Right lobe of liver (tissue), 6 donors: Measurements from ENCODE around the gene RPL3. TPM values are rescaled to one million over a fixed set of nuclear protein-coding genes. Genes with fewer than 3 reads are reported as not detected.

ENCODE experiments used
- ATAC-seq, 4 donors: fragments of 200-7000 bp; cut with Tn5 transposase; one replicate each; pipeline ENCODE4 v1.9.1; 2020; ENCODE audit warnings: mild to moderate bottlenecking in 4 of 4, moderate library complexity in 4 of 4
- DNase-seq, 3 donors: peaks; one replicate each; pipeline ENCODE4 v3.0.0-alpha.2; 2020
- H3K27ac ChIP-seq, 3 donors: fragments of 200-600 bp; one replicate each; pipeline ENCODE4 v1.8.0; 2022
- H3K27me3 ChIP-seq, 2 donors: fragments of 200-600 bp; one replicate each; pipeline ENCODE4 v1.8.0; 2022
- H3K36me3 ChIP-seq, 4 donors: fragments of 200-600 bp; sonication (generic) in 1 of 4; one replicate each; pipeline versions ENCODE4 v1.5.1 to v1.8.0; 2017 to 2022; ENCODE audit warnings: control low read depth in 1 of 4
- H3K4me1 ChIP-seq, 4 donors: fragments of 200-600 bp; sonication (generic) in 1 of 4; one replicate each; pipeline versions ENCODE4 v1.5.1 to v1.8.0; 2017 to 2022; ENCODE audit warnings: control low read depth in 1 of 4
- H3K4me3 ChIP-seq, 3 donors: fragments of 200-600 bp; one replicate each; pipeline ENCODE4 v1.8.0; 2022
- H3K9me3 ChIP-seq, 4 donors: fragments of 200-600 bp; sonication (generic) in 1 of 4; one replicate each; pipeline versions ENCODE4 v1.5.1 to v1.8.0; 2017 to 2022; ENCODE audit warnings: control low read depth in 1 of 4
- POLR2A ChIP-seq: fragments of 450-650 bp; IDR thresholded peaks from one replicate; pipeline ENCODE4 v1.6.1; 2017; ENCODE audit warnings: antibody characterized with exemption, mild to moderate bottlenecking
- WGBS: methylation state at CpG from one replicate; pipeline ENCODE4 v1.1.6; 2018; ENCODE audit warnings: low coverage, low lambda C conversion rate; ENCODE audit not compliant: insufficient coverage; ENCODE audit errors: missing lambda C conversion rate; 5-methylcytosine and 5-hydroxymethylcytosine counted together
- intact Hi-C, 2 donors: fragments of 100-400 bp; cut with DNase I; formaldehyde crosslinking; loops; one replicate each; pipeline versions ENCODE4 v1.11.2 to v1.14.1; 2022
- total RNA-seq, 6 experiments: library from RNA; depleted of rRNA in 2 of 6; stranded (reverse); fragments of >200 nt in 2 of 6; fragmentation: NEBNext Ultra II Directional in 3 of 6; extraction: Animal tissue kit (Norgen Biotek cat#: 25700) in 3 of 6; gene quantifications; one replicate each; pipeline versions ENCODE4 v1.1.0 to v1.2.4, GENCODE V29; 2016 to 2023
- TF ChIP-seq, protein P1 (sequence below), 4 donors: fragments of 200-600 bp in 3 of 4; fragments of 450-650 bp in 1 of 4; IDR thresholded peaks; one replicate each; pipeline versions ENCODE4 v1.5.1 to v1.8.0; 2016 to 2022; ENCODE audit warnings: antibody characterized with exemption in 4 of 4, mild to moderate bottlenecking in 2 of 4
- donor health status: DM: no; HTN: yes; CAD: no.
- donor health status: DM: no; HTN: no; CAD: no.
- donor health status: DM: no; HTN: no; CAD: no.
- donor health status: DM: no; HTN: yes; CAD: no.
- donor health status: DM: no; HTN: yes; CAD: no.

RPL3 gene
- total RNA-seq, 6 experiments from 2014 or later: 648 to 905 (median 743) TPM

DNA sequence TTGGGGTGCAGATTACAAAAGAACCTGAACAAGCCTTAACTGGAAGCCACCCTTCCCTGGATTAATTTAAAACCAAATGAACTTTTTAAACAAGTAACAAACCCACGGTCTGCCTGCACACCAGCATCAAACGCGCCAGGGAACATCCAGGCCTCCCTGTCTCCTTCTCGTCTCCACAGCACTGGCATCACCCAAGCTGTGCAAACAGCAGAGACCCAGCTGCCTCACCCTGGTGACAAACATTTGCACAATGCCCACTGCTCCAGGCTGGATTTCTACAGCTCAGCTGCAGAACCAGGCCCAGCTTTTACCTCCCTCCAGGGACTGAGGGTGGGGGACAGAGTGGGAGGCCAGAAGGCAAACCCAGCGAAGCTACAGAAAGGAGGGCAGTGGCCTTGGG is 7.0 kb downstream of the RPL3 start:
- no peak overlapping the region for H3K4me3 ChIP-seq
- intact Hi-C loops: loop anchor here (5.0 to 10.0 kb wide), 2 partner anchors 68 to 140 kb away; partner anchors contain the start of gene PDGFB (in 1 of the 2)
- no peak for TF ChIP-seq POLR2A
- TF ChIP-seq, protein P1, sequence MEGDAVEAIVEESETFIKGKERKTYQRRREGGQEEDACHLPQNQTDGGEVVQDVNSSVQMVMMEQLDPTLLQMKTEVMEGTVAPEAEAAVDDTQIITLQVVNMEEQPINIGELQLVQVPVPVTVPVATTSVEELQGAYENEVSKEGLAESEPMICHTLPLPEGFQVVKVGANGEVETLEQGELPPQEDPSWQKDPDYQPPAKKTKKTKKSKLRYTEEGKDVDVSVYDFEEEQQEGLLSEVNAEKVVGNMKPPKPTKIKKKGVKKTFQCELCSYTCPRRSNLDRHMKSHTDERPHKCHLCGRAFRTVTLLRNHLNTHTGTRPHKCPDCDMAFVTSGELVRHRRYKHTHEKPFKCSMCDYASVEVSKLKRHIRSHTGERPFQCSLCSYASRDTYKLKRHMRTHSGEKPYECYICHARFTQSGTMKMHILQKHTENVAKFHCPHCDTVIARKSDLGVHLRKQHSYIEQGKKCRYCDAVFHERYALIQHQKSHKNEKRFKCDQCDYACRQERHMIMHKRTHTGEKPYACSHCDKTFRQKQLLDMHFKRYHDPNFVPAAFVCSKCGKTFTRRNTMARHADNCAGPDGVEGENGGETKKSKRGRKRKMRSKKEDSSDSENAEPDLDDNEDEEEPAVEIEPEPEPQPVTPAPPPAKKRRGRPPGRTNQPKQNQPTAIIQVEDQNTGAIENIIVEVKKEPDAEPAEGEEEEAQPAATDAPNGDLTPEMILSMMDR (IDR thresholded peaks at IDR 0.05): no peak
- ATAC-seq (no peak), DNase-seq (no peak)
- peaks cover 3 to 44% (median 17%) of the 10 kb centered on the region in 4 donors for H3K4me1 ChIP-seq
- H3K27me3 ChIP-seq: no peaks in the 10 kb centered on the region
- no peaks in the 10 kb centered on the region for H3K9me3 ChIP-seq
- peaks cover 18 to 60% (median 42%) of the 10 kb centered on the region in 4 donors for H3K36me3 ChIP-seq
- no peak overlapping the region for H3K27ac ChIP-seq
- 31% methylated on average over 3 of the region's 5 CpGs for WGBS

DNA sequence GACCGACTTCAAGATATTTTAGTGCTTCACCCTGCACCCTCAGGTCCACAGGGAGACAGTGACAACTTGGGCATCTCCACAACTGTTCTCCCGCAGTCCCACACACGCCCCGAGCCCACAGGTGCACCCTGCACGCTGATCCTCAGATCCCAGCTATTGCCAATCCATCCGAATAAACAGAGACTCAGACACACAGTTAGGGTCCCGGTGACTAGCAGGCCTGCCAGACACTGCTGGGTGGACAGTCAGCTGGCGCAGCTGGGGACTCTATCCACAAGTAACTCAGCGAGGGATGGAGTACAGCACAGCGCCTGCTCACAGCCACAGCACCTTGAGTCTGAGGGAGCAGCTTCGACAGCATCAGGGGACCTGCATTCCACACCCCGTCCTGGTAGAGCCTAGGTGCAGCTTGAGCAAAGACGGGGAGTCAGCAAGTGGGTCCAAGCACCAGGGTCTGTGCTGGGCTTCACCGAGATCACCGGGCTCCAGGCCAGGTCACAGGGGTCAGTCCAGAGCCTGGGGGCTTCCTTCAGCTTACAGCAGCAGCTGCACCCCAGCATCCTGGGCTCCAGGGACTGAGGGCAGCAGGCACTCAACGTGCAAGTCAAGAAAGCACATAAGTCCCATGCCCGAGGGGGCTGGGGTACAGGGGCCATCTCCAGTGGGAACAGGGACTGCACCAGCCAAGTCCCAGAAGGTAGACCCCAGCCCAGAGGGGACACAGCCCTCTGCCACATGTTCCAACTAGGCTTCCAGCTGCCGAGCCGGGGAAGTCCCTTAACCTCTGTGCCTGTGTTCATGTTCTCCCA is 7.6 kb downstream of the RPL3 start:
- DNase-seq (peak in 1 of 3 donors; percentile 25), ATAC-seq (peak in 1 of 4 donors; percentile 1)
- H3K9me3 ChIP-seq: no peaks in the 10 kb centered on the region
- WGBS: 67% methylated on average over 3 of the region's 19 CpGs
- H3K27ac ChIP-seq: no peak overlapping the region
- peaks cover 0 to 37% (median 14%) of the 10 kb centered on the region in 4 donors for H3K4me1 ChIP-seq
- H3K36me3 ChIP-seq: peaks cover 18 to 54% (median 36%) of the 10 kb centered on the region in 4 donors
- no peaks in the 10 kb centered on the region for H3K27me3 ChIP-seq
- no peak overlapping the region for H3K4me3 ChIP-seq
- intact Hi-C loops: loop anchor here (5.0 to 10.0 kb wide), 2 partner anchors 67 to 139 kb away; partner anchors contain the start of gene PDGFB (in 1 of the 2)
- TF ChIP-seq, protein P1 (IDR thresholded peaks at IDR 0.05): no peak
- no peak for TF ChIP-seq POLR2A

DNA sequence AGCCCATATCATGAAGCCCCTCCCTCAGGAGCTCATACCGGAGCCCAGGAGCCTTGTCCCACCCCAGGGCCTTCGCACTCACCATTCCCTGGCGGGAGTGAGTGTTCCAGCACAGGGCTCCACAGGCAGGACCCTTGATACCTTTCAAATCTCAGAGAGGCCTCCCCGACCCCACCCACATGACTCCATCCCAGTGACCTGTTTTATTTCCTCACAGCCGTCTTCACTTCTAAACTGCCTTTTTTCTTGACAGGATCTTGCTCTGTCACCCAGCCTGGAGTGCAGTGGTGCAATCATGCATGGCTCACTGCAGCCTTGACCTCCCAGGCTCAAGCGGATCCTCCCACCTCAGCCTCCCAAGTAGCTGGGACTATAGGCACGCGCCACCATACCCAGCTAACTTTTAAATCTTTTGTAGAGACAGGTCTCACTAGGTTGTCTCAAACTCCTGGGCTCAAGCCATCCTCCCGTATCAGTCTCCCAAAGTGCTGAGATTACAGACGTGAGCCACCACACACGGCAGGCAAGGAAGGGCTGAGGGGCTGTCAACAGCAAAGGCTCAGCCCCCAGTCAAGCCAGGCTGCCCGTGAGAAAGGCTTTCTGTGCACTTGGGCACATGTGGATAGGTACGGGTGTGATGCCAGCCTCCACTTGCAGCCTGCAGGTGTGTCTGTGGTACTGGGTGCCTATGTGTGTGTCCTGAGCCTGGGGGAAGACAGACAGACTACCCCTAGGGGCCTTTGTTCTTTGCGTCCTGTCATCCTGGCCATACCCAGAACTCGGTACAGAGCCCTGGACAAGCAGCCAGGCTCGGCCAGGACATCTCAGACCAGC is 9.3 kb downstream of the RPL3 start:
- peaks cover 10 to 37% (median 27%) of the 10 kb centered on the region in 4 donors for H3K36me3 ChIP-seq
- no peaks in the 10 kb centered on the region for H3K9me3 ChIP-seq
- intact Hi-C loops: loop anchor here (5.0 to 10.0 kb wide), 2 partner anchors 65 to 138 kb away; partner anchors contain the start of gene PDGFB (in 1 of the 2)
- WGBS: 67% methylated on average over 3 of the region's 16 CpGs
- H3K27me3 ChIP-seq: no peaks in the 10 kb centered on the region
- TF ChIP-seq POLR2A: no peak
- TF ChIP-seq, protein P1 (IDR thresholded peaks at IDR 0.05): no peak
- no peak overlapping the region for H3K27ac ChIP-seq
- H3K4me1 ChIP-seq: peaks cover 0 to 20% (median 4%) of the 10 kb centered on the region in 4 donors
- no peak overlapping the region for H3K4me3 ChIP-seq
- DNase-seq: no peak
- ATAC-seq: no peak

DNA sequence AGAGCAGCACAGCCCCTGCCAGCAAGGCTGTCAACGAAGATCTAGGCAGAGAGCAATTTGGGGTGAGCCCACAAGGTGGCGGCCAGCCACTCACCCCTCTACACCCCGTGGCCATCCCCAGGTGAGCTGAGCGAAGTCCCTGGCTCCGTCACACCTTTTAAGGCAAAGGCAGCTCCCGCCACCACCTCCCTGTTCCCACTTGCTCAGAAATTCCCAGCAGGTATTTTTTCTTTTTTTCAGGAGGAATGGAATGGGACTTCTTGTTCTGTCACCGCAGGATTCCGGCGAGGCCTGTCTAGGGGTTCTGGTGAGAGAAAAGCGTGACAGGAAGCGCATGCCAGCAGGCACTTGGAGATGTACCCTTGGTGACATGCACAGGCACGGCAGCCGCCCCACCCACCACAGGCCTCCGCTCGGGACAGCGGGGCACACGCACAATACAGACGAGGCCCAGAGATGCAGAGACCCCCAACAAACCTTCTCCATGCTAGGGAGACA is 10.0 kb downstream of the RPL3 start:
- WGBS: 40% methylated on average over 2 of the region's 18 CpGs
- ATAC-seq: no peak

More for the DNA sequence above, 10.0 kb downstream of the RPL3 start:
- H3K27me3 ChIP-seq: no peaks in the 10 kb centered on the region
- H3K4me3 ChIP-seq: no peak overlapping the region
- no peaks in the 10 kb centered on the region for H3K9me3 ChIP-seq
- H3K4me1 ChIP-seq: peaks cover 0 to 20% (median 5%) of the 10 kb centered on the region in 4 donors
- peaks cover 5 to 30% (median 22%) of the 10 kb centered on the region in 4 donors for H3K36me3 ChIP-seq
- H3K27ac ChIP-seq: peak overlapping the region in 1 of 3 donors; percentile 33
- intact Hi-C loops: no loop called here
- peak in 1 of 3 donors; percentile 36 for DNase-seq
- no peak for TF ChIP-seq POLR2A
- TF ChIP-seq, protein P1 (IDR thresholded peaks at IDR 0.05): no peak
